DOHH2 (cell line): Measurements from ENCODE around the gene PINLYP.

Experiments used
- H3F3A ChIP-seq: fragments of 200-600 bp; sonication (generic), shearing (Covaris generic); 2 replicates; pipeline ENCODE4 v1.6.0; 2016; ENCODE audit warnings: antibody characterized with exemption, mild to moderate bottlenecking; ENCODE audit not compliant: control insufficient read depth, insufficient read depth
- H3K27ac ChIP-seq: fragments of 200-600 bp; sonication (generic); 2 replicates; pipeline ENCODE4 v1.5.1; 2014; ENCODE audit warnings: low read depth, mild to moderate bottlenecking, low read length, moderate library complexity
- H3K27me3 ChIP-seq: fragments of 200-600 bp; sonication (generic); 2 replicates; pipeline ENCODE4 v1.6.1; 2014; ENCODE audit warnings: mild to moderate bottlenecking, low read length, mixed read lengths; ENCODE audit not compliant: control insufficient read depth
- H3K36me3 ChIP-seq: fragments of 200-600 bp; sonication (generic); 2 replicates; pipeline ENCODE4 v1.6.1; 2014; ENCODE audit warnings: mild to moderate bottlenecking, low read length, moderate library complexity, mixed read lengths; ENCODE audit not compliant: control insufficient read depth
- H3K4me1 ChIP-seq: fragments of 200-600 bp; sonication (generic); 2 replicates; pipeline ENCODE4 v1.6.1; 2014; ENCODE audit warnings: mild to moderate bottlenecking, low read length, mixed read lengths; ENCODE audit not compliant: control insufficient read depth
- H3K4me2 ChIP-seq: fragments of 200-600 bp; sonication (generic); 2 replicates; pipeline ENCODE4 v1.6.0; 2014; ENCODE audit warnings: mild to moderate bottlenecking, low read length, moderate library complexity
- H3K4me3 ChIP-seq: fragments of 200-600 bp; sonication (generic); 2 replicates; pipeline ENCODE4 v1.5.1; 2014; ENCODE audit warnings: mild to moderate bottlenecking, low read length, mixed read lengths
- H3K79me2 ChIP-seq: fragments of 200-600 bp; sonication (generic); 2 replicates; pipeline ENCODE4 v1.6.1; 2014; ENCODE audit warnings: mild to moderate bottlenecking, low read length, mixed read lengths; ENCODE audit not compliant: control insufficient read depth
- H3K9me2 ChIP-seq: fragments of 200-600 bp; sonication (generic); replicated peaks from 2 replicates; pipeline ENCODE4 v1.6.1; 2014; ENCODE audit warnings: mild to moderate bottlenecking, low read length, mixed read lengths; ENCODE audit not compliant: control insufficient read depth
- H3K9me3 ChIP-seq: fragments of 200-600 bp; sonication (generic); 2 replicates; pipeline ENCODE4 v1.6.1; 2014; ENCODE audit warnings: antibody characterized with exemption, low read length, mixed read lengths; ENCODE audit not compliant: control insufficient read depth, insufficient read depth
- H4K20me1 ChIP-seq: fragments of 200-600 bp; sonication (generic); 2 replicates; pipeline ENCODE4 v1.6.0; 2014; ENCODE audit warnings: low read depth, mild to moderate bottlenecking, antibody characterized with exemption, low read length, moderate library complexity; ENCODE audit not compliant: control insufficient read depth, insufficient read depth
- EZH2phosphoT487 ChIP-seq: fragments of 200-600 bp; sonication (generic); IDR thresholded peaks from 2 replicates; pipeline ENCODE4 v1.6.1; 2017; ENCODE audit warnings: borderline replicate concordance, mild to moderate bottlenecking, antibody characterized with exemption, low read length, moderate library complexity, mixed read lengths
- TF ChIP-seq, protein P1 (sequence below): fragments of 200-600 bp; sonication (generic); IDR thresholded peaks from one replicate; pipeline ENCODE4 v1.5.1; 2014; ENCODE audit warnings: antibody characterized with exemption, mild to moderate bottlenecking, low read depth, low read length; ENCODE audit not compliant: poor library complexity, severe bottlenecking

The PINLYP gene

GRCh38 chr19:43623889-43624670 lies 48.5 kb downstream of the PINLYP start:
- Histone ChIP-seq H3K4me2 (no peak overlapping the region), H4K20me1 (no peaks in the 10 kb centered on the region), H3F3A (peaks cover 5% of the 10 kb centered on the region; the same call in 1 of the 2 replicates), H3K9me3 (no peaks in the 10 kb centered on the region), H3K4me1 (peaks cover 23% of the 10 kb centered on the region), H3K9me2 (no peaks in the 10 kb centered on the region), H3K79me2 (peaks cover 13% of the 10 kb centered on the region), H3K4me3 (no peak overlapping the region), H3K27ac (no peak overlapping the region), H3K36me3 (peaks cover 10% of the 10 kb centered on the region), H3K27me3 (no peaks in the 10 kb centered on the region)
- TF ChIP-seq, protein P1, sequence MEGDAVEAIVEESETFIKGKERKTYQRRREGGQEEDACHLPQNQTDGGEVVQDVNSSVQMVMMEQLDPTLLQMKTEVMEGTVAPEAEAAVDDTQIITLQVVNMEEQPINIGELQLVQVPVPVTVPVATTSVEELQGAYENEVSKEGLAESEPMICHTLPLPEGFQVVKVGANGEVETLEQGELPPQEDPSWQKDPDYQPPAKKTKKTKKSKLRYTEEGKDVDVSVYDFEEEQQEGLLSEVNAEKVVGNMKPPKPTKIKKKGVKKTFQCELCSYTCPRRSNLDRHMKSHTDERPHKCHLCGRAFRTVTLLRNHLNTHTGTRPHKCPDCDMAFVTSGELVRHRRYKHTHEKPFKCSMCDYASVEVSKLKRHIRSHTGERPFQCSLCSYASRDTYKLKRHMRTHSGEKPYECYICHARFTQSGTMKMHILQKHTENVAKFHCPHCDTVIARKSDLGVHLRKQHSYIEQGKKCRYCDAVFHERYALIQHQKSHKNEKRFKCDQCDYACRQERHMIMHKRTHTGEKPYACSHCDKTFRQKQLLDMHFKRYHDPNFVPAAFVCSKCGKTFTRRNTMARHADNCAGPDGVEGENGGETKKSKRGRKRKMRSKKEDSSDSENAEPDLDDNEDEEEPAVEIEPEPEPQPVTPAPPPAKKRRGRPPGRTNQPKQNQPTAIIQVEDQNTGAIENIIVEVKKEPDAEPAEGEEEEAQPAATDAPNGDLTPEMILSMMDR: no peak
- TF ChIP-seq EZH2phosphoT487: no peak

- H3K36me3 ChIP-seq: peaks cover 5% of the 10 kb centered on the region
- no peaks in the 10 kb centered on the region for H3K27me3 ChIP-seq
- TF ChIP-seq, protein P1: peak; percentile 57
- no peak for TF ChIP-seq EZH2phosphoT487
- H3K4me1 ChIP-seq: peaks cover 20% of the 10 kb centered on the region
- no peak overlapping the region for H3K4me3 ChIP-seq
- no peaks in the 10 kb centered on the region for H4K20me1 ChIP-seq
- no peaks in the 10 kb centered on the region for H3K9me2 ChIP-seq
- H3K9me3 ChIP-seq: no peaks in the 10 kb centered on the region
- H3K79me2 ChIP-seq: peaks cover 11% of the 10 kb centered on the region
- no peak overlapping the region for H3K27ac ChIP-seq
- peak overlapping the region; percentile 29; the same call in 1 of the 2 replicates for H3K4me2 ChIP-seq
- H3F3A ChIP-seq: peaks cover 5% of the 10 kb centered on the region; the same call in 1 of the 2 replicates
These were observed 49.3 kb downstream of the PINLYP start for GRCh38 chr19:43624933-43625332.

DNA sequence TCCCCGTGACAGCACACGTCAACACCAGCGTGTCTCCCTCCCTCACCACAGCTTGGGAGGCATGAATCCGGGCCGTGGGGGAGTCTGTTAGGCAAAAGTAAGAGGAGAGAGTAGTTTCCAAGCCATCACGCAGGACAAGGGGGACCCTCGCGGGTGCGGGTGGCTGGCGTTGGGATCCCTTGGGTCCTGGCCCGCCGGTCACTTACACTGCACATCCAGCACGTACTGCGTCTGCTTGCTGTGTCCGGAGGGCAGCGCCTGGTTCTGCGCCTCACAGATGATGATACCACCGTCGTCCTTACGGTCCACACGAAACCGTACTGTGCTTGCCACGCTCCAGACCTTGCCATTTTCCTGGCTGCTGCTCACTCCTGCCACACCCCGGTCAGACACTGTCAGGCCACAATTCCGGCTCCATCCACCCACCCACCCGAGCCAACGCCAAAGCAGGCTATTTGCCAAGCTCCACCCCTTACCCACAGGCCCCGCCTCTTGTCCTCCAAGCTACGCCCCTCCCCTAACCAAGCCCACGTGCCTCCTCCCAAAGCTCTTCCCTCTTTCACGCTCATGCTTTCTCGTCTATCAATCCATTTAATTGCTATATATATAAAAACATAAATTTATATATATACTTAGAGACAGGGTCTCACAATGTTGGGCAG lies 50.4 kb downstream of the PINLYP start:
- Histone ChIP-seq H3K79me2 (no peaks in the 10 kb centered on the region; the same call in 1 of the 2 replicates), H3K27ac (no peak overlapping the region), H4K20me1 (no peaks in the 10 kb centered on the region), H3K4me2 (no peak overlapping the region), H3K27me3 (no peaks in the 10 kb centered on the region), H3K4me3 (no peak overlapping the region), H3K36me3 (no peaks in the 10 kb centered on the region), H3K9me3 (no peaks in the 10 kb centered on the region), H3K9me2 (no peaks in the 10 kb centered on the region), H3F3A (peaks cover 5% of the 10 kb centered on the region; the same call in 1 of the 2 replicates), H3K4me1 (peaks cover 9% of the 10 kb centered on the region)
- TF ChIP-seq, protein P1: no peak
- TF ChIP-seq EZH2phosphoT487: no peak
